H54 (cell line): ENCODE data around the gene GABBR2.

Source experiments
- DNase-seq: peaks from one replicate; pipeline ENCODE4 v3.0.0; 2011; ENCODE audit warnings: low spot score, mixed read lengths; ENCODE audit not compliant: insufficient read length
- FAIRE-seq: peaks from 3 replicates; lab custom pipeline; 2011; peaks lifted over from hg19 to GRCh38; lab: Jason Lieb, UNC
- POLR2A ChIP-seq: IDR thresholded peaks from 2 replicates; pipeline ENCODE4 v1.6.1; 2011; ENCODE audit warnings: low read depth, mild to moderate bottlenecking, low read length

Gene GABBR2

DNA sequence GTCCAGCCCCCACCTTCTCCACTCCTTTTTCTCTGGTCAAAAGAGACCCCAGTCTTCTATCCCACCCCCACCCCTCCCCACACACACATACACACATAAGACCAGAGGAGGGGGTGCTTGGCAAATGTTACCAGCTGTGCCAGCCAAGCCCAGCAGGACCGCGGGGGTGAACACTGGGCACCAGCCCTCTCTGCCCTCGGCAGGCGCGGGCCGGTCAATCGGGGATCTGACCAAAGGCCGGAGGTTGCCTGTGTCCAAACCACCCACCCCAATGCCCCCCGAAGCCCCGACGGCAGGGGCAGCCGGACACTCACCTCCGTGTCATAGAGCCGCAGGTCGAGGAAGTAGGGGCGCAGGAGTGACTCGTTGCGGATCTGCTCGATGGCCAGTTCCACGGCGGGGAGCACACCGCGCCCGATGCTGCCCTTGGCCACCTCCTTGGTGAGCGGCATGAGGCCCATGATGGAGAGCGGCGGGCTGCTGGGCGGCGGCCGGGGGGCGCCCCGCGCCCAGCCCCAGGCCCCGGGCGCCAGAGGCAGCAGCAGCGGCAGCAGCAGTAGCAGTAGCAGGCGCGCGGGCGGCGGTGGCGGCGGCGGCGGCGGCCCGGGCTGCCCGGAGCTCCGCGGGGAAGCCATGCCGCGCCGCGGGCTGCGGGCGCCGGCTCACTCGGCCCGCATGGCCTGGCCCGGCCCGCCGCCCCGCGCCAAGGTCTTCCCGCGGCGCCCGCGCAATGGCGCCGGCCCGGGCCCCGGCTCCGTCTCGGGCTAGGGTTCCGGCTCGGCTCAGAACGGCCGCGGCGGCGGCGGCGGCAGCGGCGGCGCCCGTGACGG, 417 bp downstream of the GABBR2 start:
- TF ChIP-seq POLR2A, result no peak
- FAIRE-seq, result no peak
- no peak for DNase-seq

DNA sequence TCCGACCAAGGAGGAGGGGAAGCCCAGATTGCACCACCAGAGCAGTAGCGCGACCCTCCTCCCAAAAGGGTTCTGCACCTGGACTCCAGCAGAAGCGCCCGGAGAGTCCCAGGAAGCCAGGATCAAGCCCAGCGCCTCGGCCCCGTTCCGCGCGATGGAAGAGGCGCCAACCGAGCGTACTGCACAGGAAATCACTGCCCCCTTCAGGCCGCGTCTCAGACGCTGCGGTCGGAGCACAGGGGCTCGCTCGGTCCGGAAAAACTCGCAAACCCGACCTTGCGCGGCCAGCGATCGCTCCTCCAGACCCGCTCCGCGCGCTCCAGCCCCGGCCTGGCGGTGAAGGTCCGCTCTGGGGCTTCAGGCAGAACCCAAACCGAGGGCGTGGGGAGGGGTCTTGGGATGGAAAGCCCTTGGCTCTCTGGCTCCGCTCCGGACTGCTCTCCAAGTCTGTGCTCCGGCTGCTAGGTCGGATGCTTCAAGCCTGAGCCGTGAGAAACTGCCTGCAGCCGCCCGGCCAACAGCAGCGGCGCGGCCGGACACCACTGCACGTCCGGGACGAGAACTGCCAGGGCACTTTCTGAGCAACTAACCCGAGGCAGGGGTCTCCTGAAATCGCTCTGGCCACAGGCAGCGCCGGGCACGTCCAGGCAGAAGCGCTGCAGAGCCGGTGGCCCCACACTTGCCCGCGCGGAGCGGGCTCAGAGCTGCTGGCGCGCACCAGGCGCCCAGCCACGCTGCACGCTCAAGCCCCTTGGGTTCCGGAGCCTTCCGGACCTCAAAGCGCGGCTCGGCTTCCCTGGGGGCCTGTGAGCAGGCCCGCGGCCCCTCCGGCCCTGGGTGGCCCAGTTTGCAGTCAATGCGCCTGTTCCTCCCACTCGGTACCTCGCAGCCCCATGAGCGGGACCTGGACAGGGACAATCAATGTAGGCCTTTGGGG, 1.3 kb downstream of the GABBR2 start:
- DNase-seq (no peak), FAIRE-seq (no peak)
- no peak for TF ChIP-seq POLR2A

DNA sequence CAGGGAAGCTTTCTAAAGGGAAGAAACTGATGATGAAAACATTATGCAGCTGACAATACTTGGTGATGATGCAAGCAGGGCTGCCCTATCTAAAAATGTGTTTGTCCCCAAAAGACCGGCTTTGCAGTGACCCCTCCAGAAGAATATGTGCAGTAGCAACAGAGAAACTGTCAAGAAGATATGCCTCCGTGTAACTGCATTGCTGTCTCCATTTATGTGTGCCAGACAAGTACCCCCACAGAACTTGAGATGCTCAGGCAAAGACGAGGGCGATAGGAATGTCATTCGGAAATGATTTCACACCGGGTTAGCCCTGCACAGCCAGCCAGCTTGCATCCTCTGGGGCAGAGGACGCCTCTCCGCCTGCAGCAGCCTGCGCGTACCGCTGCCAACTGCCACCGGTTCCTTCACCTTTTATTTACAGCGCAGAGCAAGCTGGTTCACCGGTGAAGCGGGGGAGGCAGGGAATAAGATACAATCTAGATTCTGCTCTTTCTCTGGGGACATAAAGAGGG, 2.0 kb downstream of the GABBR2 start:
- FAIRE-seq (no peak), DNase-seq (no peak)
- no peak for TF ChIP-seq POLR2A

DNA sequence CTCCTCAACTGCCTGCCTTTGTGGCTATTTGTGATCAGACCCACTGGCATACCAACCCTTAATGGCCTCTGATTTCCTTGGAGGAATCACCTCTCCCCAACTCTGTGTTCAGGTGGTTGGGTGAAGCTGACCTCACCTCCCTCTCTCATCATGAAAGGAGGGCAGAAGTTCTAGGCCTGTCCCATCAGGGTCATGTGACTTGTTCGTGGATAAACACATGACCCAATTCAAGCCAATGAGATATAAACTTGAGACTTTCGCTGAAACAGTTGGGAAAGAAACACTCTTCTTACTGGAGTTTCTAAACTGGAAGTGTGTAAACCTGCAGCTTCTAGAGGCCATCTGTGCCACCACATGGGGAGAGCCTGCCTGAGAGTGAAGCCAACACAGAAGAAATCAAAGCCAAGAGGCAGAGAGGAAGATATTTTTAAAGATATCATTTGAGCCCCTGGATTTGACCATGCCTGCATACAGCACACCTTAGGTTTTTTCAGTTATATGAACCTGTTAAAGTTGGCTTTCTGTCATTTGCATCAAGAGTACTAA, 5.8 kb downstream of the GABBR2 start:
- DNase-seq, result no peak
- FAIRE-seq, result no peak
- TF ChIP-seq POLR2A, result no peak

DNA sequence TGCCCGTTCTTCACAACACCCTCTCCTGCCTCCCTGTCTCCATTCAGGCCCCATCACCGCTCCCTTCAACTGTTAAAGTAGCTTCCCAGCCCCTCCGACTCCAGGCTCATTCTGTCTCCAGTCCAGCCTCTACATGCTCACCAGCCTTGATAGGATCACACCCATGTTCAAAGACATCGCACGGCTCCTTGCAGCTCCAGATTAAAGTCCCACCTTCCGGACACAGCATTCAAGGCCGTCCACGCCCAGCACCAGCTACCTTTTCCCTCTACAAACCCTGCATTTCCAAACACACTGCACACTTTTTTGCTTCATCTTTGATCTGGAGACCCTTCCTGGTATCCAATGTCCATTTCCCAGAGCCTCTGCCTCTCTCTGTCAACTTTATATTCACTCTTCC, 6.4 kb downstream of the GABBR2 start:
- DNase-seq (no peak), FAIRE-seq (no peak)

DNA sequence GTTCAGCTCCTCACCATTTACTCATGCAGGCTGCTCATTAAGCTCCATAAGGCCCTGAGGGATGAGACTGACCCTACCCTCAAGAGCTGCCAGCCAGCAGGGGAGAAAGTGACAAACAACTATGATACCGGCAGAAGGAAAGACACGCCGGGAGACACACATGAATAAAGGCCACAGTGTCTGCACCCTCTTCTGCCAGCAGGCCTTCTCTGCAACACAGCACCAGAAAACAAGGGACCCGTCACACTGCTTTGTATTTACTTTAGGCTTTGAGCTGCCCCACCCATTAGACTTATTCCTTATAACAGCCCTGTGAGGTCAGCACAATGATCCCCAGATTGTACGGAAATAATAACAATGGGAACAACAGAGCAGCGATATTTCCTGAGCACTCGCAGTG, 7.2 kb downstream of the GABBR2 start:
- DNase-seq (no peak), FAIRE-seq (no peak)
- no peak for TF ChIP-seq POLR2A

More for the DNA sequence above, 6.4 kb downstream of the GABBR2 start:
- no peak for TF ChIP-seq POLR2A

DNA sequence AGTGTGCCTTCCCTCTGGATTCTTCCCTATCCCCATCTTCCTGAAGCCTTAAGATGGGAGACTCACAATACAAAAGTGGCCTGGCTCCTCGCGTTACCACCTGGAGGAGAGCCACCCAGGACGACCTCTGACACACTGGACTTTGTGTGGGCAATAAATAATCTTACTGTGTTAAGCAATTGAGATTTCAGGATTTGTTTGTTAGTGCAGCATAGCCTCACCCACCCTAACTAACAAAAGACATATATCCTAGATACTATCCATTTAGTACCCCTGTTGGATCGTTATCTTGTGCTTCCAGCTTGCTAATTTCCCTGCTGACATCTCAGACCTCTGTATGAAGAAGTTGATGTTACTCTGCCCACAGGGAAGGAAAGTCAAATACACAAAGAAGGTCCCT, 7.9 kb downstream of the GABBR2 start:
- DNase-seq (no peak), FAIRE-seq (no peak)
- no peak for TF ChIP-seq POLR2A

DNA sequence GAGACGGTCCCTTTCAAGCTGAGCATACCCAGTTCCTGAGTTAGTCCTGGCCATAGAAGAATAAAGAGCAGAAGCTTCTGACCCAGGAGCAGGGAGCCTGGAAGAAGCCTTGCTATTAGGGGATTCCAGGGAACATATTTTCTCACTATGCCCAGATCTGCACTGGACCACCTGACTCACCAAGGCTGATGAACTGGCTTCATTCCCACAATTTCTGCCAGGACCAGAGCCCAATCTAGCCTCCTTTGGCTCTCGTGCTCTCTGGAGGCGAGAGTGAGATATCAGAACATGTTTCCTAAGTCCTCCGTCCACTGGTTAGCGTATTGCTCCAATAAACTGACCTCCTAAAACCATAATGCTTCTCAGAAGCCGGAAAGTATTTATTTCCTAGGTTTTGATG, 9.9 kb downstream of the GABBR2 start:
- DNase-seq (no peak), FAIRE-seq (no peak)
- no peak for TF ChIP-seq POLR2A

DNA sequence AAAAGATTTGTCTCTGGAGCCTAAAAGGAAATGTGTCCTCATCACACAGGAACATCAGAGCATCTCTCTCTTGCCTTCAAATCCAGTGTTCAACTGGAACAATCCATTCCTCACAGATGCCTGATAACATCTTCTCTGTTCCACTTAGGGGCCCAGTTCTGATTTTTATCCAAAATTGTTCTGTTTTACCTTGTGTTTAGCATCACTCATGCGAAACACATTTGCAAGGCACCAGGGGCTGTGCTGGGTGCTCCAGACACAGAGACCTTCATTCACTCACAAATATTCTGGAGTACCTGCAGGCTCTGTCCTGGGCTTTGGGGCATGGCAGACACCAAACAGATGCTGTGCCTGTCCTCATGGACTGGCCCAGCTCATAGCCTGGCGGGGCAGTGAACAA, 13.8 kb downstream of the GABBR2 start:
- no peak for TF ChIP-seq POLR2A
- DNase-seq, result no peak
- FAIRE-seq, result no peak

DNA sequence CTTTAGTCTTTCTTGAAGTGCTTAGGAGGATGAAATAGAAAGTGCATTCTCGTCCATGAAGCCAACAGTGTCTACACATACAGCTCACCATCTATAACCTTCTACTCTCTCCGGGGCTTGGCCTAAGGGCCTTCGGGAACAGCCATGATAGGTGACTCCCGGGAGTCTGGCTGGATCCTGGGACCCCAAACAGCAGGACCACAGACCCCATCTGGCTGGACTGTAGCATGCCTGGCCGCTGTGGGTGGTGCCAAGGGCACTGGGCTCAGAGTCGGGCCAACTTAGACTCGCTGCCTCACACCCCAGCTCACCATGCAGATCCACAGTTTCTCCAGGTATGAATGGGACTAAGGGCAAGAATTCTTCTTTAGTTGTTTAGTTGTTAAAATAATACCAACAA, 16.3 kb downstream of the GABBR2 start:
- no peak for TF ChIP-seq POLR2A
- no peak for FAIRE-seq

DNA sequence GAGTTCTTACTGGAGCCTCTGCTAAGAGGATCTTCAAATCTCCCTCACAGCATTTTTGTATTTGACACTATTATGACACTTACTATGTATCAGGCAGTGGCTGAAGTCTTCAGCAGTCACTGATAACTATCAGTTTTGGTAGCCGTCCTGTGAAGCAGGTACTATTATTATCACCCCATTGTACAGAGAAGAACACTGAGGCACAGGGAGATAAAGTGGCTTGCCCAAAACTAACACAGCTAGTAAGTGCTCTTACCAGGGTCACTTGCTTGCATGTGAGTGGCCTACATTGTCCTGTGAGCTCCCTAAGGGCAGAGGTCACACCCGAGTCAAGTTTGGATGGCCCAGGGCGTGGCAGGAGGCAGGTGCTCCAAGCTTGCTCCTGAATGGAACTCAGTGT, 16.8 kb downstream of the GABBR2 start:
- DNase-seq (no peak), FAIRE-seq (no peak)
- TF ChIP-seq POLR2A, result no peak

More for the DNA sequence above, 16.3 kb downstream of the GABBR2 start:
- DNase-seq, result no peak

DNA sequence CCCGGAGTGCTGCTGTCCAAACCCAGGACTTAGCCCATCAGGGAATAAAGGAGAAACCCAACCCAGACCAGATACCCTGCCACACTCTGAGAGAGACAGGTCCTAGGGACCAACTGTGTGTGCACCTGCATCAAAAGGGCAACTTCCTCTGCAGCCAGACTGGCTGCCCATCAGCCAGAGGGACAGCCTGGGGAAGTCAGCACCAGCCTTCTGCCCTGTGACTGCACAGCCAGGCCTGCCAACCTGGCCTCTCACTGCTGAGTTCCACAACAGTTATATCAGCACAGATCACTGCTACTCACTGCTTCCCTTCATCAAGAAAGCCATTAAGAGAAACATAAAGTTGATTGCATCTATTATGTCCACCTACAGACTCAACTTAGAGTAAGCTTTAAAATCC, 18.0 kb downstream of the GABBR2 start:
- no peak for TF ChIP-seq POLR2A
- DNase-seq, result no peak
- FAIRE-seq, result no peak

DNA sequence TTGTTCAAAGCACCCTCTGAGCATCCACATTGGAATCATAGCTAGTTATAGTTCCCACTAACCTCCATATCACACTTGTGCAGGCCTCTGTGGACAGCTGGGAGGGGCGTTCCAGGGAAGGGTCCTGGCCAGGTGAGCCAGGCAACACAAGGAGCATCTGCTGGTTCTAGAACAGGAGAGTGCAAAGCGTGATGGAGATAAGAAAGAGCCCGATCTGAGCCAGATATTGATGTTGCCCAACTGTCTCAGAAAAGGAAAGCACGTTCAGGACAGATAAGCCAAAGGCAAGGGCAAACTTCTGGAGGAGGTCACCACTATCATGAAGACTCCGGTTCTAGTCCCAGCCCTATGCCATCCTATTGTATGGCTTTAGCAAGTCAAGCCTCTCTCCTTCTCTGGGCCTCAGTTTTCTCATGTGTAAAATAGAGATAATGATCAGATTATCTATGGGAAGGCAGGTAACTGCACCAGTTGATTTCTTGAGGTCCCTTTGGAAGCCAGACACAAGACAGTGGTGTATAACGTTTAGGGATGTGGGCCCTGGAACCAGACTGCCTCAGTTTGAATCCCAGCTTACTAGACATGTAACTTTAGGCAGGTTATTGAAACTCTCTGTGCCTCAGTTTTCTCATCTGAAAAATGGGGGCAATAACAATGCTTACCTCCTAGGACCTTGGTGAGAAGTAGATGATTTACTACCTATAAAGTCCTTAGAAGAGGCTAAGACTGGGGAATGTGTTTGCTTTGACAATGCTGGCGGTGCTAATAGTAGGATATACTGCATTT, 19.8 kb downstream of the GABBR2 start:
- DNase-seq, result no peak
- TF ChIP-seq POLR2A, result no peak
- no peak for FAIRE-seq
